PFSK-1 (cell line): ENCODE measurements around the gene HNF1A.

Experiments used
- POLR2AphosphoS5 ChIP-seq: IDR thresholded peaks from 2 replicates; pipeline ENCODE4 v1.6.1; 2012; ENCODE audit warnings: low read depth, mild to moderate bottlenecking, control low read depth, low read length, moderate library complexity
- REST ChIP-seq, 2 experiments: IDR thresholded peaks; 2 replicates each; pipeline versions ENCODE4 v1.6.1 to v1.8.0; 2011 to 2012; ENCODE audit warnings: low read depth in 2 of 2, low read length in 2 of 2, control low read depth in 1 of 2, inconsistent platforms in 1 of 2, mild to moderate bottlenecking in 1 of 2, moderate library complexity in 1 of 2; ENCODE audit not compliant: insufficient read depth in 1 of 2
- TAF1 ChIP-seq: IDR thresholded peaks from 2 replicates; pipeline ENCODE4 v1.6.1; 2012; ENCODE audit warnings: low read length, control low read depth, borderline replicate concordance; ENCODE audit not compliant: insufficient read depth

GRCh38 chr12:120978296-120979219 lies at the start of gene HNF1A:
- no peak for TF ChIP-seq TAF1
- no peak for TF ChIP-seq POLR2AphosphoS5
- TF ChIP-seq REST (IDR thresholded peaks at IDR 0.05; ENCODE audit: insufficient read depth in 1 of 2, low read depth in 2 of 2, low read length in 2 of 2): no peak
